ACHN (cell line): Measurements from ENCODE around the gene ROR2.
"Not testable (repeated sequence)": the region's sequence is repeated elsewhere in the genome, so short reads cannot be mapped to it uniquely, and the experiment has no call there.

Experiments
- DNase-seq: peaks from one replicate; pipeline ENCODE4 v3.0.0-alpha.2; 2015
- in situ Hi-C: cut with HindIII; loops from 2 replicates; pipeline ENCODE4 v1.10.0; 2017; ENCODE audit warnings: low sequenced_read_pairs, low pct_ligation_motif_present, low pct_unique_long_range_greater_than_20kb

ROR2 gene

DNA sequence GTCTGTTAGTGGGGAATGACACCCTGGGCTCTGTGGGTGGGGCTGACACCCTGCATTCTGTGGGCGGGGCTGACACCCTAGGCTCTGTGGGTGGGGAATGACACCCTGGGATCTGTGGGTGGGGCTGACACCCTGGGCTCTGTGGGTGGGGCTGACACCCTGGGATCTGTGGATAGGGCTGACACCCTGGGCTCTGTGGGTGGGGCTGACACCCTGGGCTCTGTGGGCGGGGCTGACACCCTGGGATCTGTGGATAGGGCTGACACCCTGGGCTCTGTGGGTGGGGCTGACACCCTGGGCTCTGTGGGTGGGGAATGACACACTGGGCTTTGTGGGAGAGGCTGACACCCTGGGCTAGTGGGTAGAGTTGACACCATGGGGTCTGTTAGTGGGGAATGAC is 152.5 kb downstream of the ROR2 start:
- DNase-seq, in situ Hi-C loops: not testable (repeated sequence)

DNA sequence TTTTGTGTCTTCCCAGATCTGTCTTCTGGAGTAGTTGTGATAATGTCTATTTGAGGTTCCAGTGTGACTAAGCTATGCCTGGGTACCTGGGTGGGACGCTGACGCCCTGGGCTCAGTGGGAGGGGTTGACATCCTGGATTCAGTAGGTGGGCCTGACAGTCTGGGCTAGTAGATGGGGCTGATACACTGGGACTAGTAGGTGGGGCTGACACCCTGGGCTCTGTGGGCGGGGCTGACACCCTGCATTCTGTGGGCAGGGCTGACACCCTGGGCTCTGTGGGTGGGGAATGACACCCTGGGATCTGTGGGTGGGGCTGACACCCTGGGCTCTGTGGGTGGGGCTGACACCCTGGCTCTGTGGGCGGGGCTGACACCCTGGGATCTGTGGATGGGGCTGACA is 153.5 kb downstream of the ROR2 start:
- DNase-seq, in situ Hi-C loops: not testable (repeated sequence)

DNA sequence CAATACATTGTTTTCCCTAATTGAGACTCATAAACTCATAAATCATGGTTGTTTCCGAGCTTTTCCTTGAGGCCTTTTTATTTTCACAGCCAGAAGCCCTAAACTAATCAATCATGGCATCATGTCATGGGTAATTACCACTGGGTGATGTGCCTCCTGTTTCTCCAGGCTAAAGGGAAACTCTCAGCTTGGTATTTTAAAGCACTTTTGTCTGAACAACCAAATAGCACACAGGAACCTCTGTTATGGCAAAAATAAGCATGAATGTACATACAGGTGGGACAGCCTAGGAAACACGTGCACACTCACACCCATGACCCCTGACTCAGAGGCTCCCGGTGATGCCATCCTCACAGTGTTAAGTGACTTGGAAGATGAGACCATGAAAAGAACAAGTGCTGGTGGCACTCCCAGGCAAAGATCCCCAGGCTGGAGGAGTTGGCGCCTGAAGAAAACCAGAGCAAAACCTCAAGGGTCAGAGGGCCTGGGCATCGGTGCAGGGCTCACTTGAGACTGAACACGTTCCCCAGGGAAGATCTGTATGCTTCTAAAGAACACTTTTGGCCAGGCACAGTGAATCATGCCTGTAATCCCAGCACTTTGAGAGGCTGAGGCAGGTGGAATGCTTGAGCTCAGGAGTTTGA is 154.3 kb downstream of the ROR2 start:
- in situ Hi-C loops: no loop called here
- no peak for DNase-seq

DNA sequence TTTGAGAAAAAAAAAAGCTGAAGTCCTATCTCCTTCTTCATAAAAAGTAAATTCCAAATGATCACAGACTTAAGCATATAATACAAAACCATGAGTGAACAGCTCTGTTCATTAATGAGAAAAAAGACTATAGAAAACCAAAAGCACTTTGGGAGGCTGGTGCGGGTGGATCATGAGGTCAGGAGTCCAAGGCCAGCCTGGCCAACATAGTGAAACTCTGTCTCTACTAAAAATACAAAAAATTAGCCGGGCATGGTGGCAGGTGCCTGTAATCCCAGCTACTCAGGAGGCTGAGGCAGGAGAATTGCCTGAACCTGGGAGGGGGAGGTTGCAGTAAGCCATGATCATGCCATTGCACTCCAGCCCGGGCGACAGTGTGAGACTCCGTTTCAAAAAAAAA is 156.7 kb downstream of the ROR2 start:
- DNase-seq, in situ Hi-C loops: not testable (repeated sequence)

DNA sequence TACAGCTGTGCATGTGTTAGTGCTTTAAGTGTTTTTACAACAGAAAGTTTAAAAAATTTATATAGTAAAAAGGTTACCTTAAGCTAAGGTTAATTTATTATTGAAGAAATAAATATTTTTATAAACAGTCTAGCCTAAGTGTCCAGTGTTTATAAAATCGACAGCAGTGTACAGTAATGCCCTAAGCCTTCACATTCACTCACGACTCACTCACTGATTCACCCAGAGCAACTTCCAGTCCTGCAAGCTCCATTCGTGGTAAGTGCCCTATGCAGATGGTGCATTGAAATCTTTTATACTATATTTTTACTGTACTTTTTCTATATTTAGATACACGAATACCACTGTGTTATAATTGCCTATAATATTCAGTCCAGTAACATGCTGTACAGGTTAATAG is 159.1 kb downstream of the ROR2 start:
- in situ Hi-C loops: no loop called here
- DNase-seq: no peak

DNA sequence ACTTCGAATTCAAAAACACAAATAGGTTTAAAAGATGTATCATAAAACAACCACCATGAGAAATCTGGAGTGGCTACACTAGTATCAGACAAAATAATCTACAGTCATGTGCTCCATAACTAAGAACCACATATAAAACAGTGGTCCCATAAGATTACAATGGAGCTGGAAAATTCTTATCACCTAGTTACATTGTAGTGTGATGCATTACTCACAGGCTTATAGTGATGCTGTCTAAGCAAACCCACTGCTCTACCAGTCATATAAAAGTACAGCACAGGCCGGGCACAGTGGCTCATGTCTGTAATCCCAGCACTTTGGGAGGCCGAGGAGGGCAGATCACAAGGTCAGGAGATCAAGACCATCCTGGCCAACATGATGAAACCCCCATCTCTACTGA is 160.1 kb downstream of the ROR2 start:
- no peak for DNase-seq
- in situ Hi-C loops: no loop called here

DNA sequence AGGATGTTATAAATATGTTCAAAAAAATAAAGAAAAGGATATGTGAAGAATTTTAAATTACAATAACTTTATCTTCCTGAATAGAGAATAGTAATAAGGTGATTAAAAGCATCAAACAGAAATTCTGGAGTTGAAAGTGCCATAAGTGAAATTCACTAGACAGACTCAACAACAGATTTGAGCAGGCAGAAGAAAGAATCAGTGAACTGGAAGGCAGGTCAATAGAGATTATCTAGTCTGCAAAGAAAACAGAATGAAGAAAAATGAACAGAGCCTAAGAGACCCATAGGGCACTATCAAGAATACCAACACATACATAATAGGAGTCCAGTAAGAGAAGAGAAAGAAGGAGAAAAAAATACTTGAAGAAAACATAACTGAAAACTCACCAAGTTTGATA is 162.1 kb downstream of the ROR2 start:
- in situ Hi-C loops: no loop called here
- no peak for DNase-seq

DNA sequence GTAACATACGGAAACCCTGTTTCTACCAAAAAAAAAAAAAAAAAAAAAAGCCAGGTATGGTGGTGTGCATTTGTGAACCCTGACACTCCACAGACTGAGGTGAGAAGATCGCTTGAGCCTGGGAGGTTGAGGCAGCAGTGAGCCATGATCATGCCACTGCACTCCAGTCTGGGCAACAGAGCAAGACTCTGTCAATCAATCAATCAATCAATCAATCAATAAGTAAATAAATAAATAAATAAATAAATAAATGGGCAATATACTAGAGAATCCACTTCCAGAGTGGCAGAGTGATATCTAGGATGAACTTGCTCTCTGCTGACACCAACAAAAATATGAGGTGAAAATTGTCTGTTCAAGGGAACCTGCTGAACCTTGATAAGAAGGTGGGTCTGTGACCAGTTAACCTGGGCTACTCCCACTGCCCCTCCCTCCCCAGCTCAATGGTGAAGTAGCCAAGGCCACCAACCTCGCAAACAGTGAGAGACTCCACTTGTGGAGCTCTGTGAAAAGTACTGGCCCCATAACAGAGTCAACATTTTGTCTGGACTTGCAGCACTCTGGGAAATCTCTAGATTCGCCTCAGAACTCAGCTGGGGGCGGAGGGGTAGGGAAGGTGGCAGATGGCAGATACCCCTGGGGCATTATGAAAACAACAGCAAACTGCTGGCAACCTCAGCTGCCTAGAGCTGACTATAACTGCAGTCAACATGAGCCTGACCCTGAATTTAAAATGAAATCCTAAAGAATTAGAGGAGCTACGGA is 163.7 kb downstream of the ROR2 start:
- no peak for DNase-seq
- in situ Hi-C loops: no loop called here

DNA sequence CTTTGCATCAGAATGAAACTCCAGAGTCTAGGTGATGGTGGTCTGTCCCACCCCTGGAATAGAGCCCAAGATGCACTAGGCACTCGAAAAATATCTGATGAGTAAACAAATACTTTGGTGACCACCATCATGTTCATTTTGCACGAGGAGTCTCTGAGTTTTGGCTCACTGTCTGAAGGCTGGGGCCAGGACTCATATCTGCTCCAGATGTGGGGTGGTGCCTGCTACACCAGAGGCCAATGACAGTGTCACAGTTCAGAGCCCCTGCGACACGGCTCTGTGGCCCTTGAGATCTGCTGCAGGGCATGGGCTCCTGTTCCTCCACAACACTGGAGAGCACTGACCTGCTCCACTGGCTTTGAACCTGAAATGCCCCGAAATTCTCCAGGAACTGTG is 164.6 kb downstream of the ROR2 start:
- no peak for DNase-seq
- in situ Hi-C loops: no loop called here

DNA sequence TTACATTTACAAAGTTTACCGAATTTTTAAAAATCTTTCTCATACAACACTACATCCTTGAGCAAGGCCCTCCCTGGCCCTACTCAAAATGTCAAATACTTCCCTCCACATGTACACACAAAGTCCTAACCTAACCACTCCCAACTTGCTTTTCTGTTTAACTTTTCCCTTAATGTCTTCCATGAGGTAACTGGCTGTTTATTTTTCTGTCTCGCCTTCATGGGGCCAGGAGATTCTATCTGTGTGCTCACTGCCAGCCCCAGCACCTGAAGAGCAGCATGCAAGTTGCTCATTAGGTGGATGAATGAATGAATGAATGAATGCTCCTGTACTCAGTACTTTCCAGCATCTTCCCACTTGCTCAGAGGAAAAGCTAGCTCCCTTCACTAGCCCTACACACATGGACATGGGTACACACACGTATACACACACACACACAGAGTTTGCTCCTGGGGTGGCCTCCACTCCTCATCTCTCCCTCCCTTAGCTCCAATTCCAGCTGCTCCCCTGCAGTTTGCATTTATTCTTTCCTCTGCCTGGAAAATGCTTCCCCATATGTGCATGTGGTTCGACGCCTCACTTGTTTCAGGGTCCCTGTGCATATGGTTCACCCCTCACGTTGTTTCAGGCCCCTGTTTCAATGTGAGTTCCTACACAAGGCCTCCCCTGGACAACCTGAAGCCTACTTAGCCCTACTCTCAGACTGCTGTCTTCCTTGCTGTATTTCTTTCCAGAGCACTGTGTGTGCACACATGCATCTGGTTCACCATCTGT is 165.2 kb downstream of the ROR2 start:
- in situ Hi-C loops: no loop called here
- no peak for DNase-seq

DNA sequence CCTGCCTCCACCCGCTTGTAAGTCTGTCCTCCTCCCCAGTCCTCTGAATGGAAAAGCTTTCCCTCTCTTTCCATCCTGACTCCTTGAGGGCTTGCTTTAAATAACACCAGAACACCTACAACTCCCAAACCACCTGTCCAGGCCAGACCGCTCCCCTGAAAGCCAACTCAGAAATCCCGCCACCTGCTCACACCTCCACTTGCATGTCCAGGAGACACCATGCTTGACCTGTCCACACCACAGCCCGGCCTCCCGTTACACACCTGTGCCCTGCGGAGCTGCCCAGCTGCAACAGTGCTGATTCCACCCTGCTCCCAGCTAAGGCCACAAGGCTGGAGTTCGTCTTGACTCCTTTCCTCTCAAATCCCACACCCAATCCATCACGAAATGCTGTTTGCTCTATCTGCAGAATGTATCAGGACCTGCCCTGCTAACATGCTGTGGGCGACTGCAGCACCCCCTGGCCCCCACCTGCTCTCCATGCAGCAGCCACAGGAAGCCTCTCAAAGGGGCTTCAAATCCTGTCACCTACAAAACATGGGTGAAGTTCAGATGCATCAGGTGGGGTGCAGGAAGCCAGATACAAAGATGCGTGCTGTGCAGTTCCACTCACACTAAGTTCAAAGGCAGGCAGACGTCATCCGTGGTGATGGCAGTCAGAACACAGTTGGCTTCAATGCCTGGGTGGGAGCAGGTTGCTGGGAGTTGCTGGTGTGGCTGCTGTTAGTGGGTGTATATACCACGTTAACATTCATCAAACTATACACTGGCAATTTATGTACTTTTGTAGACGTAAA is 166.0 kb downstream of the ROR2 start:
- in situ Hi-C loops: no loop called here
- DNase-seq: no peak

DNA sequence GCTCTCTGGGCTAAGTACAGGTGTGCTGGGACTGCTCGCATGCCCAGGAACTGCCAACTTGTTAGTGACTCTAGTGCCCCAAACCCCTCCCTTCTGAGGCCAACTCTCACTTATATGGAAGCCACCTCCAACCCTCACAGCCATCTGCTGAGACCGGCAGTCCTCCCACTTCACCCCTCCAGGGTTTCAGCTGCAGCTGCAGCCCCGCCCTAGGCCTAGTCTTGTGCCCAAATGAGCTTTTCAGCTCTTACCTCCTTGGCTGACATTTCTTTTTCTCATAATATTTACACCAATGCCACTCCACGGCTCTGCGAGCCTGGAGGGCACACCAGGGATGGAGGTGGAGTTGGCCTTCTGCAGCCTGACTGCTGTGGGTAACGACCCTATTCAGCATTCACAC is 166.6 kb downstream of the ROR2 start:
- no peak for DNase-seq
- in situ Hi-C loops: no loop called here

DNA sequence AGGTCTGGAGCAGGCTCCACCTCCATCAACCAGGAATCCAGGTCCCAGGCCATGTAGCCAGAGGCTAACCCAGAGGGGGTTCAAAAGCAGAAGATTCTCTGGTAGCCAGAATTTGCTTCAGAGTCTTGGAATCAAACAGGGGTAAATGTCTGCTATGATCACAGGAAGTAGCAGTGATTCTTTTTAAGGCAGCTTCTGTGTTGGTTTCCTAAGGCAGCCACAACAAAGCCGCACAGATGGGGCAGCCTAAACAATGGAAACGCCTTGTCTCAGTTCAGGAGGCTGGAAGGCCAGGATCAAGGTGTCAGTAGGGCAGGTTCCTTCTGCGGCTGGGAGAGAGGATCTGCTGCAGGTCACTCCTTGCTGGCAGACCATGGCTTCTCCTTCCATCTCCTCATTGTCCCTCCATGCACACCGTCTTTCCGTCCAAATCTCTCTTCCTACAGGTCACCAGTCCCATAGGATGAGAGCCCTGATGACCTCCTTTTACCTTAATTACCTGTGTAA is 167.3 kb downstream of the ROR2 start:
- DNase-seq: no peak
- in situ Hi-C loops: no loop called here

DNA sequence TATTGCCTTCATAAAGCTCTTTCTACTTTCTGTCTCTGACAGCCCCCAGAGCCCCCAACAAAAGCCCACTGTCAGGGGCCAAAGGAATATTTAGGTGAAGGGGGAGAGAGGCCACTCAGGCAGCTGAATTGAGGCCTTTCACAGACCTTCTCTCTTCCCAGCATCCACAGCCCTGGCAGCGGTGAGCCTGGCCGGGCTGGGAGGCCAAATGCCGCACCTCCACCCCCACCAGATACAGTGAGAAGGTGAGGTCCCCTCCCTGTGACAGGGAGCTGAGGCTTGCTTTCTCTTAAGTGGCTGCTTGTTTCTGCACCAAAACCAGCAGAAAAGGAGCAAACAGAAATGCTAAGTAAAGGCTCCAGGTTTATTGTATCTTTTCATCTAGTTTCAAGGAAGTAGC is 168.1 kb downstream of the ROR2 start:
- no peak for DNase-seq
- in situ Hi-C loops: no loop called here

DNA sequence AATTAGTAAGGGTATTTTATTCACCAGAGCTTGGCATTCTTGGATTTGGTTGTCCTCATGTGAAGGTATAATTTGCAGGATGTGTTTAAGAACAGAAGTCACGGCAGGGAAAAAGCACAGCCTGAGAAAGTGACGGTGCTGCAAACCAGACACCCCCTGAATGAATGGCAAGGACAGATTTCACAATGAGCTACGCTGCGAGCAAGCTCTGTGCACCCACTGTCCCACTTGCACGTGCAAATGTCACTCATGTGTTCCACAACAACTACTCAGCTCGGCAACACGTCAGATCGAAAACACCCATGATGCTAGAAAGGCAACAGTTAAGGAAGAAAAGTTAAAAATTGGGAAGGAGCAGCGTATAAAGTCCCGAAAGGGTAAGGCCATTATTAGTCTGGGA is 168.9 kb downstream of the ROR2 start:
- in situ Hi-C loops: no loop called here
- DNase-seq: no peak

DNA sequence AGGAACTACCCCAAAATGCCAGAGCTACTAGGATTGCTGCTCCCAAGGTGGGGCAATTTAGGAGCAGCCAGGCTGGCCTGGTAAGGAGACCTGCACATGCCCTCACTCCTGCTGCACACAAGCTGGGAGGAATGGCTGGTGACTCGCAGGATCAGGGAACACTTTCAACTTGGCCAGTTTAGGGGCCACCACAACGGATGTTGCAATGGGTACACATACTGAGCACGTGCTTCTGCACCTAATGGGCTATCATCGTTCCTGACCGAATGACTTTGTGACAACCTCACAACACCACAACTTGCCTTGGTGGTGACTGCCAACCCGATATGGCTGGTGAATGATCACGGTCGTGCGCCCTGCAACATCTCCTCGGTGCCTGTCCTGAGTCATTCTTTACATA is 172.0 kb downstream of the ROR2 start:
- in situ Hi-C loops: no loop called here
- DNase-seq: no peak

DNA sequence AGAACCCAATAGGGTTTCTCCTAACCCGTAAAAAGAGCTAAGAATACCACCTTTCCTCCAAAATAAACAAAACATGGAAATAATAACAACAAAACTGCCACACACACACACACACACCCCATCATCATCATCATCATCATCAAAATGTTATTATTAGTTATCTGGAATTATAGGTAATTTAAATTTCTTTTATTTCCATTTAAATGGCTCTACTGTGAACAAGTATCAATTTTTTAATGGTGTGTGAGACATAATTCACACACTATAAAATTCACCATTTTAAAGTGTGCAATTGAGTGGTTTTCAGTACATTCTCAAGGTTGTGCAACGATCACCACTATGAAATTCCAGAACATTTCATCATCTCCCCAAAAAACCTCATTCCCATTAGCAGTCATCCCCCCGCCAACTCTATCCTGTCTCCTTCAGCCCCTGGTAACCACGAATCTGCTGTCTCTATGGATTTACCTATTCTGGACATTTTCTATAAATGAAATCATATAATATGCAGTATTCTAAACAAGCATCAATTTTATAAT is 172.7 kb downstream of the ROR2 start:
- in situ Hi-C loops: no loop called here
- DNase-seq: no peak

DNA sequence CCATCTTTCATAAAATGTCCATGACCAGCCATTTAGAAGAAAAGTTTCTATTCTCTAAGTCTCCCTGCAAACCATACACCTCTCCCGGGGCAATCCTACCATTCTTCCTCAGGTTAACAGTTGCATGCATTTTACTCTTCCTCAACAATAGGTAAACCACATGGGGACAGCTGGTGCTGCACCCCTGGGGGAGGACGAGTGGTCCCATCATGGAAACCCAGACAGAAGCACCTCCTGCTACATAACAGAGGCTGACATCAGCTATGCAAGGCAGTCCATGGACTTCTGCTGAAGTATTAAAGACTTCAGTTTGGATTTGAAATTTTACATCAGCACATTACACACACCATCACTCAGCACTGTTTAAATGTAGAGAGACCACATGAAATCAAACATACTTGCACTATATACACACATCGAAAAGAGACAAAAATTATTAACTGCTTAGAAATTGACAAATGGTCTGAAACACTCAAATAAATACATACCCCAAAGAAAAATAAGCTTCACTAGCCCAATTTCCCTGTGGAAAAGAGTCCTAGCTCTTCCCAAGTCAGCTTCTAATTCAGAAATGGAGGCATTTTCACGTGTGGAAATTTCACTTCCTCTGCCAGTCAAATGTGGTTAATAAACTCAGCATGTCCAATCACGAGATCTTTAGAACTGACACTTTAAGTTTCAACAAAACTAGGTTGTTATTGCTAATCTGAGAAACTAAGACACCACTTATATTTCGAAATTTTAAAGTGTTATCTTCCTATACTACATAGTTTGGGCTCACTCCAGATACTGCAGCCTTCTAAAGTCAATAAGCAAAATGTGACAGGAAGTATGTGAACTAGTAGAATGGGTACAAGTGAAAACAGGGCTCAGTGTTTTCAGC is 173.4 kb downstream of the ROR2 start:
- in situ Hi-C loops: no loop called here
- no peak for DNase-seq
